Measurements from ENCODE around the gene CRELD2. TPM values are rescaled to one million over a fixed set of nuclear protein-coding genes. Genes with fewer than 3 reads are reported as not detected.

CRELD2 gene
- total and polyA plus RNA-seq, 2 of the 13 experiments (the other 11 are each of a cell fraction or from before 2014, with no cell fraction given) = 17.2 to 44.7 TPM

GRCh38 chr22:49964136-49965090, 46.0 kb downstream of the CRELD2 start (continued):
- TF ChIP-seq ZNF687 (CRISPR knock-in tag; IDR thresholded peaks at IDR 0.05) (peak; percentile 1; the same call in 1 of the 2 replicates), BCL6 (CRISPR knock-in tag; IDR thresholded peaks at IDR 0.05) (no peak), RBM22 (optimal IDR thresholded peaks at IDR 0.05; ENCODE audit: low read length) (peak; percentile 74), MBD4 (IDR thresholded peaks at IDR 0.05; ENCODE audit: borderline replicate concordance, low read length) (no peak), ARID2 (CRISPR knock-in tag; IDR thresholded peaks at IDR 0.05; ENCODE audit: borderline replicate concordance) (no peak), MXD1 (CRISPR knock-in tag; IDR thresholded peaks at IDR 0.05) (peak; percentile 23; the same call in 1 of the 2 replicates), POLR2G (IDR thresholded peaks at IDR 0.05; ENCODE audit: low read depth, low read length) (peak; percentile 58; the same call in 1 of the 2 replicates), ZNF180 (CRISPR knock-in tag; IDR thresholded peaks at IDR 0.05; ENCODE audit: borderline replicate concordance, low read depth) (no peak), ZNF280D (CRISPR knock-in tag; IDR thresholded peaks at IDR 0.05) (no peak), HNRNPH1 (optimal IDR thresholded peaks at IDR 0.05; ENCODE audit: low read depth, low read length) (peak; percentile 70), AGO2 (optimal IDR thresholded peaks at IDR 0.05; ENCODE audit: low read depth, low read length) (peak; percentile 89), MNT (IDR thresholded peaks at IDR 0.05) (no peak), POLR2AphosphoS5 (IDR thresholded peaks at IDR 0.05; ENCODE audit: low read depth, low read length) (peak; percentile 57; the same call in 1 of the 2 replicates), MED8 (CRISPR knock-in tag; IDR thresholded peaks at IDR 0.05; ENCODE audit: insufficient replicate concordance) (no peak), NR1H2 (CRISPR knock-in tag; IDR thresholded peaks at IDR 0.05; ENCODE audit: borderline replicate concordance, low read depth) (no peak), HNRNPL (IDR thresholded peaks at IDR 0.05; ENCODE audit: low read depth, low read length) (peak; percentile 66; the same call in 1 of the 2 replicates), SOX6 (IDR thresholded peaks at IDR 0.05) (no peak), SOX6 (CRISPR knock-in tag; IDR thresholded peaks at IDR 0.05) (no peak), SP5 (CRISPR knock-in tag; IDR thresholded peaks at IDR 0.05; ENCODE audit: borderline replicate concordance, low read depth) (no peak), ZNF619 (CRISPR knock-in tag; IDR thresholded peaks at IDR 0.05) (no peak)

Data from HepG2 (cell line).